HT1080 (cell line): ENCODE data around the gene YBX1. TPM values are rescaled to one million over a fixed set of nuclear protein-coding genes. Genes with fewer than 3 reads are reported as not detected.
"Not testable (repeated sequence)": the region's sequence is repeated elsewhere in the genome, so short reads cannot be mapped to it uniquely, and the experiment has no call there.

ENCODE experiments used
- DNase-seq: peaks from one replicate; pipeline ENCODE4 v3.0.0-alpha.2; 2015; ENCODE audit warnings: low read depth
- total RNA-seq: library from RNA; depleted of rRNA; stranded (reverse); fragments of >200 nt; shearing (Covaris generic); gene quantifications from 2 replicates; pipeline ENCODE4 v1.2.3, GENCODE V29; 2014; rRNA removed

YBX1 gene
- total RNA-seq, 1 experiment from 2014 or later = 1,380 TPM

DNA sequence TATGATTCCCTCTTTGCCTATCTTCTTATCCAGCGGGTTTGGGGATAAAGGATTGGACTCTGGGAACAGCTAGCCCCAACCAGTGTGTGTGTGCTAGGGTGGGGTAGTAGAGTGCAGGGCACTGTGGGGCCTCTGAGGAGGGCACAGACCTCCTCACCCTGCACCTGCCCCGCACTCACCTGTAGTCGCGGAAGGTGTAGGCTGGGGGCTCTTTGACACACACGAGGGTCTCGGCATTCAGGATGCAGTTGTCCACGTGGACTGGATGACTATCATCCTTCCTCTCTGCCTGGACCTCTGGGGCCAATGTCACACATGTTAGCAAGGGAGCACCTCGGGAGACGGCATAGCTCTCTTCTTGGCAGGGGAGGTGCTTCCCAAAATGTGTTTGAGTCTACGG lies 65.8 kb downstream of the YBX1 start:
- DNase-seq = no peak

- no peak for DNase-seq
Measured at GRCh38 chr1:42748461-42749410, 66.5 kb downstream of the YBX1 start.

GRCh38 chr1:42750041-42750440 lies 67.8 kb downstream of the YBX1 start:
- no peak for DNase-seq

DNA sequence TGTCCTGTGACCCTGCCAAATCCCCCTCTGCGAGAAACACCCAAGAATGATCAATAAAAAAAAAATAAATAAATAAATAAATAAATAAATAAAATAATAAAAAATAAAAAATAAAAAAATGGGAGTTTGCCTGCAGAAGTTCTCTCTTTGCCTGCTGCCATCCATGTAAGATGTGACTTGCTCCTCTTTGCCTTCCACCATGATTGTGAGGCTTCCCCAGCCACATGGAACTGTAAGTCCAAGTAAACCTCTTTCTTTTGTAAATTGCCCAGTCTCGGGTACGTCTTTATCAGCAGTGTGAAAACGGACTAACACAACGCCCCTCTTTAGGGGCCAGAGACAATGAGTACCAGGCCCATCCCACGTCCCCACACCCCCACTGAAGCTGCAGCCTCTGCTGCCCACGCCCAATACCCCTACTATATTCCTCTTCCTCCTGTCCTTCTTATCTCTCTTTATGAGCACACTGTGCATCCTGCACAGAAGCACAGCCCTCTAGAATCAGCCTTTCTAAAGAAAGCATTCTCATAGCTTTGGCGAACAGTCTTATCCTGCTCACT lies 69.4 kb downstream of the YBX1 start:
- not testable (repeated sequence) for DNase-seq

GRCh38 chr1:42752284-42752683 lies 70.1 kb downstream of the YBX1 start:
- DNase-seq = no peak

GRCh38 chr1:42753070-42753469 lies 70.9 kb downstream of the YBX1 start:
- no peak for DNase-seq

Other genes starting within 250 kb of the YBX1 start
- 0.13 TPM in 1 of 2 replicates, not detected in the other for gene ZMYND12, start 226.4 kb upstream of the YBX1 start, total RNA-seq
- gene PPCS, start 225.9 kb upstream of the YBX1 start, total RNA-seq = 29.8 and 37.5 TPM in 2 replicates
- 0.10 and 0.13 TPM in 2 replicates for gene CCDC30, start 219.1 kb upstream of the YBX1 start, total RNA-seq
- 107 and 124 TPM in 2 replicates for gene PPIH, start 24.0 kb upstream of the YBX1 start, total RNA-seq
- gene CLDN19, start 57.8 kb downstream of the YBX1 start, total RNA-seq = not detected in 2 replicates
- gene P3H1, start 84.6 kb downstream of the YBX1 start, total RNA-seq = 61.5 and 62.3 TPM in 2 replicates
- 1.3 and 1.8 TPM in 2 replicates for gene C1orf50, start 84.8 kb downstream of the YBX1 start, total RNA-seq
- 0.03 TPM in 1 of 2 replicates, not detected in the other for gene TMEM269, start 102.6 kb downstream of the YBX1 start, total RNA-seq
- 3.3 and 5.9 TPM in 2 replicates for gene ERMAP, start 134.7 kb downstream of the YBX1 start, total RNA-seq
- 16.6 and 16.8 TPM in 2 replicates for gene SVBP, start 135.0 kb downstream of the YBX1 start, total RNA-seq
- gene ZNF691, start 164.2 kb downstream of the YBX1 start, total RNA-seq = 10.6 and 12.0 TPM in 2 replicates